D721Med (cell line): ENCODE results near the gene CDCA8.

Experiments
- DNase-seq: peaks from one replicate; pipeline ENCODE4 v3.0.0; 2011; ENCODE audit warnings: low spot score; ENCODE audit not compliant: insufficient read length
- FAIRE-seq: peaks from 2 replicates; lab custom pipeline; 2011; peaks lifted over from hg19 to GRCh38; lab: Jason Lieb, UNC
- CTCF ChIP-seq: IDR thresholded peaks from 2 replicates; pipeline ENCODE4 v1.5.1; 2012; ENCODE audit warnings: mild to moderate bottlenecking, control low read depth; ENCODE audit not compliant: insufficient read depth; ENCODE audit errors: missing control alignments

The CDCA8 gene

DNA sequence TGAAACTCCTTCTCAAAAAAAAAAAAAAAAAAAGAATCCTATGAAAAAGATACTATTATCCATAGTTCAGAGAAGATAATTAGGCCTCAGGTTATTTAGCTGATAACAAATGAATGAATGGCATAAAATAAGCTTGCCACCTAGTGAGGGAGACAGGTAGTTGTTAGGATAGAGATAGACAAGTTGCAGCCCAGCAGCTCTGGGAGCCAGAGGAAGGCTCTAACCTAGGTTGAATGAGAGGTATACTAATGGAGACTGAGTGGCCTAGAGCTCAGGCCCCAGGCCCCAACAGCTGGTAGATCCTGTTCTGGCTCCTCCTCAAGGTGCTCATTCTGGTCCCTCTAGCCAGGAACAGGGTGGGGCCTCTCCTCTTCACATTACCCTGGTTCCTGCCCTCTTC, 37.0 kb upstream of the CDCA8 start:
- FAIRE-seq = no peak
- no peak for TF ChIP-seq CTCF
- DNase-seq = no peak

DNA sequence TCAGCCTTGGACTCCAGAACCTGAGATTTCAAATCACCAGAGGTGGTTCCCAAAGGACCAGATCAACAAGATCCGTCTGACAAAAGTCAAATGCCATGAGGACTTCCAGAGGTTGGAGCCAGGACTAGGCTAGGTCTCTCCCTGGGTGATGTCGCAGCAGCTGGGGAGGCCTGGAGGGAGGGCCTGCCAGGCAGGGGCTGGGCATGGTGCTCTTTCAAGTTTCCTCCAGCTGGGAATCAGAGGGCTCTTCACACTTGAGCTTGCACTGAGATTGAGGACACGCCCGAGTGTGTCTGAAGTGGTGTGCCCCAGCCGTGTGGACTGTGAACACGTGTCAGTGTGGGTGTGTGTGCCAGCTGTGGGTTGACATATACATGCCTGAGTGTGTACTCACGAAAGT, 36.3 kb upstream of the CDCA8 start:
- no peak for FAIRE-seq
- no peak for TF ChIP-seq CTCF
- DNase-seq = no peak

DNA sequence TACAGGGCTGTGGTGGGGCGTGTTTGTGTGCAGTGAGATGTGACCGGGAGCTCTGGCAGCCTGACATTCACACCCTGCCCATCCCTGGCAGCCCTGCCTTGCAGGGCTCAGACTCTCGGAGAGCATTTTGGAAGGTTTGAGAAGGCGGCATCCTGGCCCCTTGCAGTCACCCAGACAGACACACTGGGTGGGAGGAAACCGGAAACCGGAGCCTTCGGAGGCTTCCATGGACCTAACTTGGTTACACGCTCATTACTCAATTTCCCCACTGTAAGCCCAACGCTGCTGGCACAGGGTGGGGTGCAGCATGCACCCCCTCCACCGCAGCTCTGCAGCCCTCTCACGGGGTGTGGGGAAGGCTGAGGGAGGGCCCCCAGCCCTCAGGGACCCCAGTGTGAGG, 35.4 kb upstream of the CDCA8 start:
- DNase-seq (no peak), FAIRE-seq (no peak)
- no peak for TF ChIP-seq CTCF

DNA sequence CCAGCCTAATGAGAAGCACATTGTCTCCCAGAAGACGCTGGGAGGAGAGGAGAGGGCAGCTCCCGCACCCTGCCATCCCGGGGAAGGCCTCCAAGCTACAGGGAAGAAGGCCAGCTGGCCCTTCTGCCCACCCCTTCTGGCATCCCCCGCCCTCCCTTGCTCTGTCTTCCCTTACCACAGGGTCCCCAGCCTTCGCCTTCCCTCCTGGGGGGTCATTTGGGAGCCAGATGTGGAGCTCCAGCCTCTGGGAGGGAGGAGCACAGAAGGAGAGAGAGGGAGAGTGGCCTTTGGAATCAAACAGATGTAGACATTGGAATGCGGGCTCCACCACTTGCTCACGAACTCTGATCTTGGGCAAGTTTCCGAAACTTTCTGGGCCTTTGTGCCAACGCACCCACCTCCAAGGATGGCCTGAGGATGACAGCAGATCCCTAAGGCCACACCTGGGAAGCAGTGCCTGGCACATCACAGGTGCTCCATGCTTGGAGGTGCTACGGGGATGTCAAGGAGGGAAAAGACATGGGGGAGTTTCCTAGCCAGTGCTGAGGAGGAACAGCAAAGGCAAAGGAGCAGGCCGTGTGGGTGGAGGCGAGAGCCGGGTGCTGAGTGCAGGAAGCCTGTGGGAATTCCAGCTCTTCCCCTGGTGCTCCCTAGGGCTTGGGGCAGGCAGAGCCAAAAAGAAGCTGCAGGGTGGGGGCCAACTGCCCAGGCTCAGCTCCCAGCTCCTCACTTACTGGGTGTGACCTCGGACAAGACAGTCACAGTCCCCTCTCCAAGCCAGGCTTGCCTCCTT, 34.5 kb upstream of the CDCA8 start:
- no peak for DNase-seq
- FAIRE-seq = no peak
- TF ChIP-seq CTCF = no peak

DNA sequence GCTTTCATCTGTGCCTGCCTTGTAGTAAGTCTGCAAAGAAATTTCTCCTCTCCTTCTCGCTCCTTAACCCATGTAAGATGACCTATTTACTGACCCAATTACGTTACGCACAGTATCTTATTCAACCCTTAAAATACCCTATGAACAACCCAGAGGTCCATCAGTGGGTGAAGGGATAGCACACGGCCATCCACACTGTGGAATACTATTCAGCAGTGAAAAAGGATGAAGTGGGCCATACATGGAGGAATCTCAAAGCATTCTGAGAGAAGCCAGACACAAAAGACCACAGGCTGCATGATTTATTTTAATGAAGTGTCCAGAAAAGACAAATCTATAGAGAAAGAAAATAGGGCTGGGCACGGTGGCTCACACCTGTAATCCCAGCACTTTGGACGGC, 33.8 kb upstream of the CDCA8 start:
- TF ChIP-seq CTCF = no peak
- DNase-seq (no peak), FAIRE-seq (no peak)

DNA sequence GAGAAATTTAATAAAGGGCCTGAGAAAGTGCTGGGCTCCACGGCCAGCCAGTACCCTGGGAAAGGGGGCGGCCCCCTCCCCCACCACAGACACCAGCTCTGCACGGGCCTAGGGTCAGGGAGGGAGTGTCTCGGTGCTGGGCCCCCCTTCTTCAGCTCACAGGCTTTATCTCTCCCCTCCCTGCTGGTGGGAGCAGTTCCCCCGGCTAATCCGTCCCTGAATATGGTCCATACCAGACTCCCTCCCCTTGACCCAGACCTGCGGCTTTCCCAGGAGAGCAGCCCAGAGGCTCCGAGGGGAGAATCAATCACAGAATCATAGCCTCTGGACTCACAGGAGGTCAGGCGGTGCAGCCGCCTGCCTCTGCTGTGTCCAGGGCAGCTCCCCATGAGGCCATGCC, 31.7 kb upstream of the CDCA8 start:
- FAIRE-seq (no peak), DNase-seq (no peak)
- no peak for TF ChIP-seq CTCF

DNA sequence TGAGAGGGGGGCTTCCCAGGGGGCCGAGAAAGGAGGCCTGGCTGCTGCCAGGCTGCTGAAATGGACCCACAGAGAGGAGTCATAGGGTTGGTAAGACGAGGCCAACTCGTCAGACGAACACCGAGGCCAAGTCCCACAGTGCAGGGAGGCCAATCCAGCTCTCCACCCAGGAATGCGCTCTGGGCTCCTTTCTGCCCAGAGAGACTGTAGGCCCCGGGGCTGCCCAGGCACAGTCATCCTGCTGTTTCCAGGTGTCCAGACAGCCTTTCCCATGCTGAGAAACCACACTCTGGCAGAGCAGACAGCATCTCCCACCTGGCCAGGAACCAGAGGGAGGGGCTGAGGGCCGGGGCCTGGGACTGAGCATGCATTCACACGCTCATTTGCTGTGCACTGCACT, 30.9 kb upstream of the CDCA8 start:
- FAIRE-seq = no peak
- no peak for DNase-seq
- TF ChIP-seq CTCF = no peak
